AG09309 (cell line): Measurements from ENCODE around the gene COPG1.

Experiments
- DNase-seq: peaks from one replicate; pipeline ENCODE4 v3.0.0-alpha.2; 2010; ENCODE audit warnings: low read depth
- H3K4me3 ChIP-seq: 2 replicates; pipeline ENCODE4 v1.5.1; 2011; ENCODE audit warnings: mild to moderate bottlenecking, low read depth, low read length, moderate library complexity; ENCODE audit not compliant: control insufficient read depth
- TF ChIP-seq, protein P1 (sequence below): IDR thresholded peaks from 2 replicates; pipeline ENCODE4 v1.5.1; 2011; ENCODE audit warnings: mild to moderate bottlenecking, low read depth, low read length, inconsistent platforms; ENCODE audit not compliant: insufficient read depth, control insufficient read depth; ENCODE audit errors: missing control alignments

Gene COPG1

GRCh38 chr3:129312671-129313414, 63.4 kb downstream of the COPG1 start:
- H3K4me3 ChIP-seq: no peak overlapping the region
- DNase-seq: no peak
- TF ChIP-seq, protein P1, sequence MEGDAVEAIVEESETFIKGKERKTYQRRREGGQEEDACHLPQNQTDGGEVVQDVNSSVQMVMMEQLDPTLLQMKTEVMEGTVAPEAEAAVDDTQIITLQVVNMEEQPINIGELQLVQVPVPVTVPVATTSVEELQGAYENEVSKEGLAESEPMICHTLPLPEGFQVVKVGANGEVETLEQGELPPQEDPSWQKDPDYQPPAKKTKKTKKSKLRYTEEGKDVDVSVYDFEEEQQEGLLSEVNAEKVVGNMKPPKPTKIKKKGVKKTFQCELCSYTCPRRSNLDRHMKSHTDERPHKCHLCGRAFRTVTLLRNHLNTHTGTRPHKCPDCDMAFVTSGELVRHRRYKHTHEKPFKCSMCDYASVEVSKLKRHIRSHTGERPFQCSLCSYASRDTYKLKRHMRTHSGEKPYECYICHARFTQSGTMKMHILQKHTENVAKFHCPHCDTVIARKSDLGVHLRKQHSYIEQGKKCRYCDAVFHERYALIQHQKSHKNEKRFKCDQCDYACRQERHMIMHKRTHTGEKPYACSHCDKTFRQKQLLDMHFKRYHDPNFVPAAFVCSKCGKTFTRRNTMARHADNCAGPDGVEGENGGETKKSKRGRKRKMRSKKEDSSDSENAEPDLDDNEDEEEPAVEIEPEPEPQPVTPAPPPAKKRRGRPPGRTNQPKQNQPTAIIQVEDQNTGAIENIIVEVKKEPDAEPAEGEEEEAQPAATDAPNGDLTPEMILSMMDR: no peak

- no peak overlapping the region for H3K4me3 ChIP-seq
- DNase-seq: no peak
- TF ChIP-seq, protein P1: no peak
These were observed 63.9 kb downstream of the COPG1 start for GRCh38 chr3:129313415-129313664.

- peak overlapping the region; percentile 76 for H3K4me3 ChIP-seq
These were observed 64.4 kb downstream of the COPG1 start for GRCh38 chr3:129313665-129314385.

GRCh38 chr3:129314386-129315222, 65.2 kb downstream of the COPG1 start:
- peak overlapping the region; percentile 76 for H3K4me3 ChIP-seq
- peak; percentile 37 for DNase-seq
- TF ChIP-seq, protein P1: no peak

More at GRCh38 chr3:129313665-129314385, 64.4 kb downstream of the COPG1 start:
- TF ChIP-seq, protein P1: no peak
- peak; percentile 14 for DNase-seq

DNA sequence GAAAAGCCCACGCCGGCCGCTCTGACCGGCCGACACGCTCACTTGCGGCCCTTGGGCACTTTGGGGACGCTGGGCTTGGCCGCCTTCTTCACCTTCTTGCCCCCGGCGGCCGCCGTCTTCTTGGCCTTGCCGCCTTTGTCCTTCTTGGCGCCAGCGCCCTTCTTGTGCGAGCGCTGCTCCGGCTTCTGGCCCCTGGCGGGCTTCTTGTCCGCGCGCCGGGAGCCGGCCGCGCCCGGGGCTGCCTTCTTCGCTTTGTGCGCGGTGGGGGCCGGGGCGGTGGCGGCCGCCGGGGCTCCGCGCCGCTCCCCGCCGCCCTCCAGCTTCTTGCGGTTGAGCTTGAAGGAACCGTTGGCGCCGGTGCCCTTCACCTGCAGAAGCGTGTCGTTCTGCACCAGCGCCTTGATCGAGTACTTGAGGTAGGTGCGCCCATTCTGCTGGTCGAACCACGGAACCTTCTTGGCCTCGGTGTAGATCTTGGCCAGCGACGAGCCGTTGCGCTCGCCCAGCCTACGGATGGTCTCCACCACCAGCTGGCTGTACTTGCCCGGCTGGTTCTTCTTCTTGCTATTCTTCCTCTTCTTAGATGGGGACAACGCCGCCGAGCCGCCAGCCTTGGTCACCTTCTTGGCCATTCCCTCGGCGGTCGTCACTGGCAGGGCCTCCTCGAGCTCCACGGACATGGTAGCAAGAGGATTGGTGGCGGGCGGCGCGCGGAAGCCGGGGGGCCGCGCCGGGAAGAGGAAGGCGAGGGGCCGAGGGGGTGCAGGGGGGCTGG, 66.0 kb downstream of the COPG1 start:
- DNase-seq: no peak
- TF ChIP-seq, protein P1: no peak
- peak overlapping the region; percentile 76 for H3K4me3 ChIP-seq

DNA sequence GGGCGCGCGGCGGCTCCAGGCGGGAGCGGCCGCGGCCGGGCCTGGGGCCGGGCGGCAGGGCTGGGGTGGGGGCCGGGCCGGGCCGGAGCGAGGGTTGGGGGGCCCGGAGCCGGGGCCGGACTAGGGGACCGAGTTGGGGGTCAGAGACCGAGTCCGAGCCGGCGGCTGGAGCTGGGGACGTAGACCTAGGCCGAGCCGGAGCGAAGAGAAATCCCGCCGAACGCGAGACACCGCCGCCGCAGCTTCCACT, 66.5 kb downstream of the COPG1 start:
- DNase-seq: no peak
- H3K4me3 ChIP-seq: peak overlapping the region; percentile 76
- TF ChIP-seq, protein P1: no peak
